GM21381 (cell line): ENCODE measurements around the gene CIBAR2.
A peak's percentile ranks its signal among the peaks of the same experiment; 100 is the strongest.
"Not testable (repeated sequence)": the region's sequence is repeated elsewhere in the genome, so short reads cannot be mapped to it uniquely, and the experiment has no call there.

Experiments
- ATAC-seq: cut with Tn5 transposase; IDR thresholded peaks from one replicate; pipeline ENCODE4 v1.9.1; 2021; ENCODE audit warnings: mild to moderate bottlenecking, moderate library complexity; ENCODE audit not compliant: unreplicated experiment

The CIBAR2 gene

GRCh38 chr16:85128079-85128837 is 16.0 kb upstream of the CIBAR2 start:
- ATAC-seq: no peak

- ATAC-seq: no peak
Observed at GRCh38 chr16:85127379-85127723, 15.1 kb upstream of the CIBAR2 start.

- no peak for ATAC-seq
Observed at GRCh38 chr16:85126705-85127378, 14.6 kb upstream of the CIBAR2 start.

GRCh38 chr16:85126394-85126704 is 14.1 kb upstream of the CIBAR2 start:
- ATAC-seq: no peak

- no peak for ATAC-seq
Observed at GRCh38 chr16:85125570-85126393, 13.5 kb upstream of the CIBAR2 start.

- ATAC-seq: no peak
Observed at GRCh38 chr16:85124636-85125346, 12.5 kb upstream of the CIBAR2 start.

- ATAC-seq: no peak
Observed at GRCh38 chr16:85123891-85124635, 11.8 kb upstream of the CIBAR2 start.

- not testable (repeated sequence) for ATAC-seq
Observed at GRCh38 chr16:85123441-85123840, 11.2 kb upstream of the CIBAR2 start.

- ATAC-seq: no peak
Observed at GRCh38 chr16:85120006-85120340, 7.7 kb upstream of the CIBAR2 start.

- no peak for ATAC-seq
Observed at GRCh38 chr16:85117418-85117817, 5.1 kb upstream of the CIBAR2 start.

- ATAC-seq: peak; percentile 79
Observed at GRCh38 chr16:85114909-85115567, 2.8 kb upstream of the CIBAR2 start.

- ATAC-seq: no peak
Observed at GRCh38 chr16:85113913-85114312, 1.6 kb upstream of the CIBAR2 start.

- ATAC-seq: no peak
Observed at GRCh38 chr16:85113168-85113733, 979 bp upstream of the CIBAR2 start.

- no peak for ATAC-seq
Observed at GRCh38 chr16:85111184-85111583, 1.1 kb downstream of the CIBAR2 start.

GRCh38 chr16:85110105-85110504 is 2.2 kb downstream of the CIBAR2 start:
- ATAC-seq: no peak

GRCh38 chr16:85107532-85107931 is 4.7 kb downstream of the CIBAR2 start:
- no peak for ATAC-seq

- ATAC-seq: no peak
Observed at GRCh38 chr16:85107083-85107482, 5.2 kb downstream of the CIBAR2 start.

- no peak for ATAC-seq
Observed at GRCh38 chr16:85105475-85105874, 6.8 kb downstream of the CIBAR2 start.

GRCh38 chr16:85104821-85105391 is 7.4 kb downstream of the CIBAR2 start:
- ATAC-seq: no peak
